Activated CD4-positive, alpha-beta T cell treated with anti-CD3 and anti-CD28 coated beads for 36 hours (primary cell): ENCODE data around the gene PCK2. TPM values are rescaled to one million over a fixed set of nuclear protein-coding genes. Genes with fewer than 3 reads are reported as not detected.

ENCODE experiments used
- ATAC-seq: fragments of 200-7000 bp; cut with Tn5 transposase; one replicate; pipeline ENCODE4 v1.10.0; 2021; ENCODE audit warnings: mild to moderate bottlenecking, moderate library complexity
- CTCF ChIA-PET: fragments of 350-600 bp; sonication (Branson Sonifier 250); formaldehyde crosslinking; loops from one replicate; lab custom pipeline; 2021; ENCODE audit warnings: antibody characterized with exemption; lab: Charles Lee
- POLR2A ChIA-PET: fragments of 350-600 bp; sonication (Branson Sonifier 250); formaldehyde crosslinking; loops from one replicate; lab custom pipeline; 2021; ENCODE audit warnings: antibody characterized with exemption, inconsistent platforms; lab: Charles Lee
- DNase-seq: peaks from one replicate; pipeline ENCODE4 v3.0.0-alpha.2; 2020
- H3K27ac Mint-ChIP-seq: one replicate; pipeline ENCODE4 v1.8.0; 2021; ENCODE audit warnings: mixed read lengths
- H3K27me3 Mint-ChIP-seq: one replicate; pipeline ENCODE4 v1.8.0; 2021; ENCODE audit warnings: mixed read lengths
- H3K36me3 Mint-ChIP-seq: one replicate; pipeline ENCODE4 v1.8.0; 2021; ENCODE audit warnings: low read depth, mixed read lengths
- H3K4me1 Mint-ChIP-seq: one replicate; pipeline ENCODE4 v1.8.0; 2021; ENCODE audit warnings: mixed read lengths
- H3K4me3 Mint-ChIP-seq: one replicate; pipeline ENCODE4 v1.8.0; 2021; ENCODE audit warnings: mild to moderate bottlenecking, moderate library complexity, mixed read lengths
- H3K9me3 Mint-ChIP-seq: one replicate; pipeline ENCODE4 v1.8.0; 2021; ENCODE audit warnings: low read depth, mixed read lengths
- intact Hi-C, 2 experiments: fragments of 100-400 bp; cut with DNase I in 1 of 2; cut with micrococcal nuclease in 1 of 2; formaldehyde crosslinking; loops; one replicate each; pipeline versions ENCODE4 v1.14.2 to v1.15.1; 2022 to 2024; cut with DNase I, micrococcal nuclease
- total RNA-seq, 2 experiments: library from RNA; stranded (reverse); gene quantifications; one replicate each; pipeline ENCODE4 v1.2.3, GENCODE V29; 2021

Gene PCK2
- total RNA-seq, 2 experiments from 2014 or later: 101 to 115 TPM

- Mint-ChIP-seq H3K27ac (peak overlapping the region; percentile 91), H3K9me3 (no peaks in the 10 kb centered on the region), H3K4me3 (peak overlapping the region; percentile 92), H3K36me3 (peaks cover 53% of the 10 kb centered on the region), H3K27me3 (no peaks in the 10 kb centered on the region), H3K4me1 (peaks cover 48% of the 10 kb centered on the region)
- ChIA-PET POLR2A (interaction anchor here (0.6 to 3.1 kb wide), 6 partner anchors 9 to 47 kb away, joined by 3 to 35 read pairs (median 6); partner anchors contain the start of genes DCAF11, NRL, PSME2 and RNF31), CTCF (interaction anchor here (0.7 to 2.5 kb wide), 7 partner anchors 9 to 299 kb away, joined by 3 to 14 read pairs (median 5); partner anchors contain the start of genes DCAF11, IRF9, MDP1 and NRL)
- DNase-seq (no peak), ATAC-seq (no peak)
- intact Hi-C loops: loop anchor here in 1 of 2 experiments (5.0 kb wide), 1 partner anchor 295 kb away; no protein-coding TSS in a partner anchor
Observed at GRCh38 chr14:24137529-24138395, 43.7 kb downstream of the PCK2 start.

- POLR2A ChIA-PET: interaction anchor here (0.7 to 1.1 kb wide), 2 partner anchors 8 to 46 kb away, joined by 3 read pairs; partner anchors contain the start of gene RNF31
- Mint-ChIP-seq H3K9me3 (no peaks in the 10 kb centered on the region), H3K4me1 (peaks cover 52% of the 10 kb centered on the region), H3K27ac (peak overlapping the region; percentile 78), H3K27me3 (no peaks in the 10 kb centered on the region), H3K36me3 (peaks cover 62% of the 10 kb centered on the region), H3K4me3 (peak overlapping the region; percentile 88)
- intact Hi-C loops: loop anchor here in 1 of 2 experiments (5.0 kb wide), 1 partner anchor 294 kb away; no protein-coding TSS in a partner anchor
- CTCF ChIA-PET: interaction anchor here (0.7 to 2.5 kb wide), 5 partner anchors 8 to 36 kb away, joined by 3 to 14 read pairs (median 5); partner anchors contain the start of genes IRF9, PSME2 and RNF31
- ATAC-seq (no peak), DNase-seq (no peak)
Observed at GRCh38 chr14:24138396-24139271, 44.5 kb downstream of the PCK2 start.

- H3K27me3 Mint-ChIP-seq: no peaks in the 10 kb centered on the region
- CTCF ChIA-PET: interaction anchor here (0.7 to 2.5 kb wide), 3 partner anchors 31 to 36 kb away, joined by 3 to 9 read pairs (median 4); no protein-coding TSS in a partner anchor
- H3K9me3 Mint-ChIP-seq: no peaks in the 10 kb centered on the region
- POLR2A ChIA-PET: interaction anchor here (1.1 kb wide), 2 partner anchors 8 to 25 kb away, joined by 3 to 4 read pairs; partner anchors contain the start of genes DCAF11, NRL and RNF31
- intact Hi-C loops: loop anchor here in 1 of 2 experiments (5.0 kb wide), 1 partner anchor 293 kb away; no protein-coding TSS in a partner anchor
- peaks cover 59% of the 10 kb centered on the region for H3K4me1 Mint-ChIP-seq
- peak overlapping the region; percentile 78 for H3K27ac Mint-ChIP-seq
- peak; percentile 61 for DNase-seq
- ATAC-seq: no peak
- H3K4me3 Mint-ChIP-seq: peak overlapping the region; percentile 88
- H3K36me3 Mint-ChIP-seq: peaks cover 67% of the 10 kb centered on the region
Observed at GRCh38 chr14:24139272-24139934, 45.3 kb downstream of the PCK2 start.

GRCh38 chr14:24141097-24141880, 47.2 kb downstream of the PCK2 start, which contains the start of gene EMC9:
Gene EMC9 (minus strand): TSS chr14:24141591. CDS start chr14:24141304, 287 bp downstream.
- Mint-ChIP-seq H3K36me3 (peaks cover 84% of the 10 kb centered on the region), H3K4me3 (peak within 1 kb of the TSS; percentile 88), H3K9me3 (no peaks in the 10 kb centered on the region), H3K4me1 (peaks cover 66% of the 10 kb centered on the region), H3K27me3 (no peaks in the 10 kb centered on the region), H3K27ac (peak within 1 kb of the TSS; percentile 97)
- ATAC-seq (peak; percentile 87), DNase-seq (peak; percentile 100)
- ChIA-PET CTCF (interaction anchor here (0.5 to 1.6 kb wide), 9 partner anchors 20 to 167 kb away, joined by 3 to 15 read pairs (median 3); partner anchors contain the start of genes CIDEB, DCAF11, IRF9 and NRL), POLR2A (interaction anchor here (0.6 to 1.9 kb wide), 14 partner anchors 10 to 289 kb away, joined by 3 to 19 read pairs (median 5); partner anchors contain the start of genes CHMP4A, DCAF11, IRF9 and KHNYN)
- intact Hi-C loops: loop anchor here (1.0 to 10.0 kb wide), 13 partner anchors 20 to 1106 kb away; partner anchors contain the start of genes DCAF11 (in 2 of the 2), GMPR2 (in 2 of the 2), IRF9 (in 2 of the 2) and NEDD8 (in 2 of the 2)

- Mint-ChIP-seq H3K27ac (peak overlapping the region; percentile 19), H3K36me3 (peaks cover 74% of the 10 kb centered on the region), H3K9me3 (no peaks in the 10 kb centered on the region), H3K27me3 (no peaks in the 10 kb centered on the region), H3K4me3 (no peak overlapping the region), H3K4me1 (peaks cover 57% of the 10 kb centered on the region)
- no peak for DNase-seq
- ChIA-PET POLR2A (interaction anchor here (1.3 kb wide), 2 partner anchors 17 to 29 kb away, joined by 3 read pairs; partner anchors contain the start of gene IRF9), CTCF (interaction anchor here (0.7 to 2.6 kb wide), 4 partner anchors 17 to 164 kb away, joined by 3 to 16 read pairs (median 4); partner anchors contain the start of genes CIDEB, DCAF11, IRF9 and NRL)
- no peak for ATAC-seq
- intact Hi-C loops: loop anchor here in 1 of 2 experiments (10.0 kb wide), 3 partner anchors 679 to 1109 kb away; partner anchors contain the start of genes ACIN1, C14orf119, NGDN and PSMB5
Observed at GRCh38 chr14:24143511-24143910, 49.4 kb downstream of the PCK2 start.

- Mint-ChIP-seq H3K4me1 (peaks cover 57% of the 10 kb centered on the region), H3K4me3 (peak overlapping the region; percentile 94)
- CTCF ChIA-PET: interaction anchor here (0.8 to 2.6 kb wide), 2 partner anchors 17 to 30 kb away, joined by 3 to 16 read pairs; partner anchors contain the start of gene IRF9
Observed at GRCh38 chr14:24144451-24144850, 50.3 kb downstream of the PCK2 start.

GRCh38 chr14:24145219-24145618, 51.1 kb downstream of the PCK2 start:
- CTCF ChIA-PET: interaction anchor here (0.7 to 3.6 kb wide), 7 partner anchors 10 to 131 kb away, joined by 3 to 43 read pairs (median 11); partner anchors contain the start of genes DCAF11, IRF9, NRL and PSME1
- ATAC-seq (no peak), DNase-seq (no peak)
- Mint-ChIP-seq H3K27ac (peak overlapping the region; percentile 97), H3K9me3 (no peaks in the 10 kb centered on the region), H3K4me1 (peaks cover 56% of the 10 kb centered on the region), H3K27me3 (no peaks in the 10 kb centered on the region), H3K36me3 (peaks cover 69% of the 10 kb centered on the region), H3K4me3 (peak overlapping the region; percentile 94)
- POLR2A ChIA-PET: interaction anchor here (2.5 to 4.1 kb wide), 2 partner anchors 9 to 16 kb away, joined by 24 to 36 read pairs; partner anchors contain the start of genes IRF9 and PSME1
- intact Hi-C loops: loop anchor here (5.0 to 10.0 kb wide), 4 partner anchors 152 to 1110 kb away; partner anchors contain the start of genes ACIN1 (in 1 of the 2), C14orf119 (in 1 of the 2), DHRS1 (in 1 of the 2) and NGDN (in 1 of the 2)

More at GRCh38 chr14:24144451-24144850, 50.3 kb downstream of the PCK2 start:
- DNase-seq (no peak), ATAC-seq (no peak)
- Mint-ChIP-seq H3K36me3 (peaks cover 72% of the 10 kb centered on the region), H3K9me3 (no peaks in the 10 kb centered on the region), H3K27me3 (no peaks in the 10 kb centered on the region), H3K27ac (peak overlapping the region; percentile 97)
- intact Hi-C loops: loop anchor here in 1 of 2 experiments (10.0 kb wide), 3 partner anchors 680 to 1110 kb away; partner anchors contain the start of genes ACIN1, C14orf119, NGDN and PSMB5
- POLR2A ChIA-PET: interaction anchor here (1.3 to 4.1 kb wide), 3 partner anchors 16 to 30 kb away, joined by 3 to 36 read pairs (median 3); partner anchors contain the start of gene IRF9

- intact Hi-C loops: loop anchor here (1.0 to 10.0 kb wide), 11 partner anchors 10 to 1111 kb away; partner anchors contain the start of genes ACIN1 (in 1 of the 2), C14orf119 (in 1 of the 2), CHMP4A (in 1 of the 2) and DCAF11 (in 1 of the 2)
- CTCF ChIA-PET: interaction anchor here (0.6 to 3.6 kb wide), 13 partner anchors 8 to 1088 kb away, joined by 3 to 43 read pairs (median 3); partner anchors contain the start of genes DCAF11, IPO4, IRF9 and NRL
- Mint-ChIP-seq H3K27ac (peak overlapping the region; percentile 97), H3K36me3 (peaks cover 69% of the 10 kb centered on the region), H3K9me3 (no peaks in the 10 kb centered on the region), H3K4me3 (peak overlapping the region; percentile 94), H3K27me3 (no peaks in the 10 kb centered on the region), H3K4me1 (peaks cover 61% of the 10 kb centered on the region)
- POLR2A ChIA-PET: interaction anchor here (1.0 to 4.1 kb wide), 7 partner anchors 9 to 825 kb away, joined by 3 to 36 read pairs (median 6); partner anchors contain the start of genes DCAF11, IRF9, NRL and PABPN1
- DNase-seq: no peak
- no peak for ATAC-seq
Observed at GRCh38 chr14:24145690-24146452, 51.8 kb downstream of the PCK2 start.
